ENCODE results near the gene DBN1. TPM values are rescaled to one million over a fixed set of nuclear protein-coding genes. Genes with fewer than 3 reads are reported as not detected.

DBN1 gene
- polyA plus RNA-seq, 1 donor (not counting 4 experiments of a cell fraction or from before 2014, with no cell fraction given), result 59.4 TPM

- Histone ChIP-seq H3K79me2 (ENCODE audit: control insufficient read depth, insufficient read depth, low read length) (peaks cover 23% of the 10 kb centered on the region), H3K4me3 (ENCODE audit: control insufficient read depth in 2 of 3, extremely low read depth in 1 of 3, insufficient read depth in 2 of 3, low read depth in 1 of 3, low read length in 3 of 3) (peak overlapping the region; percentile 60 to 79 (median 77)), H3K27me3 (ENCODE audit: control insufficient read depth, extremely low read depth, insufficient read depth, low read length) (no peaks in the 10 kb centered on the region), H3K36me3 (ENCODE audit: control insufficient read depth in 2 of 2, extremely low read depth in 1 of 2, insufficient read depth in 2 of 2, low read length in 2 of 2) (peaks cover 6 to 7% of the 10 kb centered on the region in 2 experiments), H4K20me1 (ENCODE audit: control insufficient read depth, extremely low read depth, insufficient read depth, low read length) (peaks cover 16% of the 10 kb centered on the region), H2AFZ (ENCODE audit: control insufficient read depth, low read length) (no peak overlapping the region), H3K9ac (ENCODE audit: control insufficient read depth, extremely low read depth, insufficient read depth, low read length) (peak overlapping the region; percentile 68), H3K9me1 (ENCODE audit: control insufficient read depth, extremely low read depth, insufficient read depth, low read length) (peaks cover 10% of the 10 kb centered on the region), H3K9me3 (ENCODE audit: control insufficient read depth, low read depth, low read length) (no peaks in the 10 kb centered on the region), H3K27ac (ENCODE audit: control insufficient read depth, insufficient read depth, low read length) (no peak overlapping the region), H3K4me1 (ENCODE audit: control insufficient read depth, extremely low read depth, insufficient read depth, low read length) (peaks cover 35% of the 10 kb centered on the region), H3K4me2 (ENCODE audit: control insufficient read depth, extremely low read depth, insufficient read depth, low read depth, low read length) (peak overlapping the region; percentile 79)
- TF ChIP-seq EZH2 (IDR thresholded peaks at IDR 0.05; ENCODE audit: low read length), result no peak
- TF ChIP-seq, protein P1, sequence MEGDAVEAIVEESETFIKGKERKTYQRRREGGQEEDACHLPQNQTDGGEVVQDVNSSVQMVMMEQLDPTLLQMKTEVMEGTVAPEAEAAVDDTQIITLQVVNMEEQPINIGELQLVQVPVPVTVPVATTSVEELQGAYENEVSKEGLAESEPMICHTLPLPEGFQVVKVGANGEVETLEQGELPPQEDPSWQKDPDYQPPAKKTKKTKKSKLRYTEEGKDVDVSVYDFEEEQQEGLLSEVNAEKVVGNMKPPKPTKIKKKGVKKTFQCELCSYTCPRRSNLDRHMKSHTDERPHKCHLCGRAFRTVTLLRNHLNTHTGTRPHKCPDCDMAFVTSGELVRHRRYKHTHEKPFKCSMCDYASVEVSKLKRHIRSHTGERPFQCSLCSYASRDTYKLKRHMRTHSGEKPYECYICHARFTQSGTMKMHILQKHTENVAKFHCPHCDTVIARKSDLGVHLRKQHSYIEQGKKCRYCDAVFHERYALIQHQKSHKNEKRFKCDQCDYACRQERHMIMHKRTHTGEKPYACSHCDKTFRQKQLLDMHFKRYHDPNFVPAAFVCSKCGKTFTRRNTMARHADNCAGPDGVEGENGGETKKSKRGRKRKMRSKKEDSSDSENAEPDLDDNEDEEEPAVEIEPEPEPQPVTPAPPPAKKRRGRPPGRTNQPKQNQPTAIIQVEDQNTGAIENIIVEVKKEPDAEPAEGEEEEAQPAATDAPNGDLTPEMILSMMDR (optimal IDR thresholded peaks at IDR 0.05 in 1 of 3, IDR thresholded peaks at IDR 0.05 in 1 of 3, conservative IDR thresholded peaks at IDR 0.05 in 1 of 3; ENCODE audit: extremely low read depth in 1 of 3, insufficient read depth in 2 of 3, low read length in 3 of 3), result no peak
- FAIRE-seq, result no peak
- dilution Hi-C loops (cut with MboI; ENCODE audit: extremely low pct_ligation_motif_present, low sequenced_read_pairs), result no loop called here
- DNase-seq (ENCODE audit: low read depth, low spot score), result no peak
These were observed 1.7 kb downstream of the DBN1 start for GRCh38 chr5:177471610-177472356.

DNA sequence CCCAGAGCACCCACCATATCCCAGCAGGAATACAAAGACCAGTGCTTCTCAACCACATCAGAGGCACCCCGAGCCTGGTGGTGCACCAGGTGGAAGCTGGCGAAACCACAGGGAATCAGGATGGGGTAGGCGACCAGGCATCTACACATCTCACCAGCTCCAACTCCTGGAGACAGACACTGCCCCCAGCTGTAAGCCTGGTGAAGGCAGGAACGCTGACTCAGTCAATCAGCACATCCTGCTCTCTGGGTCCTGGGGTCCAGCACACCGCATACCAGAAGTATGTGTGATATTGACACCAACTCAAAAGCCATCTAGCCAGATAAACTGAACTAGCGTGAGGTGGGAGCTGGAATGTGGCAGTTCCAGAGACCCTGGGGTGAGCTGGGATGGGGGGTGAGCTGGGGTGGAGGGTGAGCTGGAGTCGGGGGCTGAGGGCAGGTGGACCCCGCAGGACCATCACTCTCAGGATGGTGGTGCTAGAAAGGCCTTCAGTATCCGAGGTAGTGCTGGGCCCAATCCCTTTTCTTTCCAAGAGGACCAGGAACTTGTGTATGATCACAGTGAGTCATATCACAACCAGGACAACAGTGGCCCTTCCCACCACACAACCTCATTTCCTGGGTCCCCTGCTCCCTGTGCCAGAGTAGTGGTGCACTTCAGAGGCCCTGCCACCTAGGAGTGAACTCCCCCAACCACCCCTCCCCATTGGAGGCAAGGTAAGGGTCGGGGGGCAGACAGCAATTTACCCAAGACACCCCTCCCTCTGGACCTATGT, 2.5 kb downstream of the DBN1 start:
- peaks cover 7 to 15% of the 10 kb centered on the region in 2 experiments for H3K36me3 ChIP-seq (ENCODE audit: control insufficient read depth in 2 of 2, extremely low read depth in 1 of 2, insufficient read depth in 2 of 2, low read length in 2 of 2)
- H3K79me2 ChIP-seq (ENCODE audit: control insufficient read depth, insufficient read depth, low read length), result peaks cover 23% of the 10 kb centered on the region
- DNase-seq (ENCODE audit: low read depth, low spot score), result no peak
- H3K4me3 ChIP-seq (ENCODE audit: control insufficient read depth in 2 of 3, extremely low read depth in 1 of 3, insufficient read depth in 2 of 3, low read depth in 1 of 3, low read length in 3 of 3), result no peak overlapping the region
- no peaks in the 10 kb centered on the region for H3K27me3 ChIP-seq (ENCODE audit: control insufficient read depth, extremely low read depth, insufficient read depth, low read length)
- peaks cover 35% of the 10 kb centered on the region for H3K4me1 ChIP-seq (ENCODE audit: control insufficient read depth, extremely low read depth, insufficient read depth, low read length)
- peak overlapping the region; percentile 79 for H3K4me2 ChIP-seq (ENCODE audit: control insufficient read depth, extremely low read depth, insufficient read depth, low read depth, low read length)
- H3K27ac ChIP-seq (ENCODE audit: control insufficient read depth, insufficient read depth, low read length), result no peak overlapping the region
- no peaks in the 10 kb centered on the region for H3K9me3 ChIP-seq (ENCODE audit: control insufficient read depth, low read depth, low read length)
- dilution Hi-C loops (cut with MboI; ENCODE audit: extremely low pct_ligation_motif_present, low sequenced_read_pairs), result no loop called here
- no peak overlapping the region for H2AFZ ChIP-seq (ENCODE audit: control insufficient read depth, low read length)
- H4K20me1 ChIP-seq (ENCODE audit: control insufficient read depth, extremely low read depth, insufficient read depth, low read length), result peaks cover 16% of the 10 kb centered on the region
- H3K9ac ChIP-seq (ENCODE audit: control insufficient read depth, extremely low read depth, insufficient read depth, low read length), result no peak overlapping the region
- TF ChIP-seq, protein P1 (optimal IDR thresholded peaks at IDR 0.05 in 1 of 3, IDR thresholded peaks at IDR 0.05 in 1 of 3, conservative IDR thresholded peaks at IDR 0.05 in 1 of 3; ENCODE audit: extremely low read depth in 1 of 3, insufficient read depth in 2 of 3, low read length in 3 of 3), result no peak
- TF ChIP-seq EZH2 (IDR thresholded peaks at IDR 0.05; ENCODE audit: low read length), result no peak
- H3K9me1 ChIP-seq (ENCODE audit: control insufficient read depth, extremely low read depth, insufficient read depth, low read length), result peaks cover 10% of the 10 kb centered on the region
- FAIRE-seq, result peak; percentile 82
